Activated CD8-positive, alpha-beta memory T cell treated with anti-CD3 and anti-CD28 coated beads, Interleukin-2, amount 50 U/mL, for 24 hours (primary cell): Measurements from ENCODE around the gene SPATA33.
"Not testable (repeated sequence)": the region's sequence is repeated elsewhere in the genome, so short reads cannot be mapped to it uniquely, and the experiment has no call there.

Experiments used
- DNase-seq: peaks from one replicate; pipeline ENCODE4 v3.0.0-alpha.2; 2020; ENCODE audit errors: extremely low read depth

SPATA33 gene

GRCh38 chr16:89629827-89630610 is 27.6 kb upstream of the SPATA33 start:
- no peak for DNase-seq

DNA sequence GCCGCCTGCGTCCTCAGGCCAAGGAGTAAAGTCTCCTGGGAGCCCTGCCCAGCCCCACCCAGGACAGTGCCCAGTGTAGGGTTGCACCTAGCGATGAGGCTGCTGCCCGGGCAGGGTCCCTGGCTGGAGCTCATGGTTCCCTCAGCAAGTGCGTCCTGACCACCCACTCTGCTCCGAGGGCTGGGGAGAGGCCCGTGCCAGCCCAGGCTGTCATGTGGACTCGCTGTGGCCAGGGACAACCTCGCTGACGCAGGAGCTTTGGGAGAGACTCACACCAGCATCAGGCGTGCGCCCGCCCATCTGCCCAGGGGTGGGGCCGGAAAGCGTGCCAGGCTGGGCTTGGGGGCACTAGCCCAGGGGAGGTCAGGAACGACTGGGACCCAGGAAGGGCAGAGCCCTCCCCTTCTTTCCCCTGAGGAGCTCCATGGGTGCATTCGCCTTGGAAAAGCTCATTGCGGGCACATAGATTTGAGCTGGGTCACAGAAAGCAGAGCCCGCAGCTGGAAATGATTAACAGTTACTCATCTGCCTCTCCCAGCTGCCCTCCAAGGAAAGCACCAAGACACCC is 24.5 kb upstream of the SPATA33 start:
- DNase-seq: no peak

GRCh38 chr16:89634463-89635385 is 22.9 kb upstream of the SPATA33 start:
- not testable (repeated sequence) for DNase-seq

DNA sequence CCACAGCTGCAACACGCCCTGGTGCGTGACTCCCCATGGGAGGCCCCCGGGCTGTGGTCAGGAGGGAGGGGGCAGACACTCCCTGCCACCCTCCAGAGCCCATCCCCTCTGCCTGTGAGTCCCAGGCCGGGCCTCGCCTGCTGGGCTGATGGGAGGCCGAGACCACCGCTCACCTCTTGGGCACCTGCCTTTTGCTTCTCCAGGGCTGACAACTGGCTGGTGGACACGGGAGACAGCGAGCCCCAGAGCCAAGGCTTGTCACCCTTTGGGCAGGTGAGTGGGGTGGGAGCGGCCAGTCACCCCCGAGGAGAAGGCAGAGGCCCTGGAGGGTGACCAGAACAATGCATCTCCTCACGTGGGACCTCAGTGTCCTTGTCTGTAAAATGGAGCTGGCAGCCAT is 21.0 kb upstream of the SPATA33 start:
- no peak for DNase-seq

- no peak for DNase-seq
Measured at GRCh38 chr16:89637379-89637778, 20.3 kb upstream of the SPATA33 start.

GRCh38 chr16:89638455-89638854 is 19.2 kb upstream of the SPATA33 start:
- DNase-seq: no peak

GRCh38 chr16:89639385-89639784 is 18.3 kb upstream of the SPATA33 start:
- no peak for DNase-seq

GRCh38 chr16:89641458-89642119 is 16.0 kb upstream of the SPATA33 start:
- DNase-seq: no peak

GRCh38 chr16:89642574-89642973 is 15.1 kb upstream of the SPATA33 start:
- DNase-seq: no peak

- DNase-seq: no peak
Measured at GRCh38 chr16:89643769-89644300, 13.8 kb upstream of the SPATA33 start.

DNA sequence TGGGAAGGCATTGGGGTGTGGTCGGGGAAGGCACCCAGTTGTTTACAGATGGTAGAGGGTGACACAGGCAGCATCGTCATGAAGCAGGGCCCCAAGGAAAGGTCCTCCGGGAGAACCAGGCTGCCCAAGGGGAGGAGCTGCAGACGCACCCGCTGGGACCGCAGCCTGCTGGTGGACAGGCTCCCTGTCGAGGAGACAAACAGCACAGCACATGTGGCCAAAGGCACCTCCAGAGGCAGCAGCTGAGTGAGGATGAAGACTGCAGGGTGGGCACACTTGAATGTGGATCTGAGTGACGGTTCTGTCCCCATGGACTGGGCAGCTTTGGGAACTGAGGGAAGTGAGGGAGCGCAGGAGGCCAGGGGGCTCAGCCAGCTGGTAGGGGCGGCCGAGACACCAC is 12.5 kb upstream of the SPATA33 start:
- no peak for DNase-seq

DNA sequence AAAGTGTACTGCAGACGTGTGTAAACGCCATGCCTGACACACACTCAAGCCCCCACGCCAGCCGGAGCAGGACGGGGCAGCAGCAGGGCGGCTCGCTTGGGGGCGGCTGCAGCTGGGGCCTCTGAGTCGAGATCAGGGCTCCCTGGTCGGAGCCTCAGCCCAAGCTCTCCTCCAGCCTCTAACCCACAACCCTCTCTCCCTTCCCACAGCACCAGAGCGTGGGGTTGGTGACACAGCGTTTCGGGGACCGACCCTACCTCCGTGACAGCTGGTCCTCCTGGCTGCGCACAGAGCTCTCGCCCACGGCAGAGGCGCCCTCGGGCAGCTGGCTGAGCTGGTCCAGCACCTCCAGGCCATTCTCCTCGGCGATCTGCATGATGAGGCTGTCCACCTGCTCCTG is 11.4 kb upstream of the SPATA33 start:
- DNase-seq: no peak

DNA sequence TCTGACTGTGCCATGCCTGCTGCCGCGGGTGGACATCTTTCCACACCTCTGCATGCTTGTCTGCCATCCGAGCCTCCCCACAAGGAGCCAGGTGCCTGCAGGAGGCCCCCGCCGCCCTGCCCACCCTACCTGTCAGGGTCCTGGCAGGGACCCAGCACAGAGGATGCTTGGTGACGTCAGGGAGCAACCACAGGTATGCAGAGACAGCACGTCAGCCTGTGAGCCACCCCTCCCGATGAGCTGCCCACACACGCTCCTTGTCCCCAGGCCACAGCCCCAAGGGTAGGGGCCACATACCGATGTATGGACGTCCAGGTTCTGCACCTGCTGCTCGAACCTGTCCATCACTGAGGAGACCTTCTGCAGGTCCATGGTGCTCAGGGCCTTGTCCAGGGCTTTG is 10.7 kb upstream of the SPATA33 start:
- DNase-seq: no peak

DNA sequence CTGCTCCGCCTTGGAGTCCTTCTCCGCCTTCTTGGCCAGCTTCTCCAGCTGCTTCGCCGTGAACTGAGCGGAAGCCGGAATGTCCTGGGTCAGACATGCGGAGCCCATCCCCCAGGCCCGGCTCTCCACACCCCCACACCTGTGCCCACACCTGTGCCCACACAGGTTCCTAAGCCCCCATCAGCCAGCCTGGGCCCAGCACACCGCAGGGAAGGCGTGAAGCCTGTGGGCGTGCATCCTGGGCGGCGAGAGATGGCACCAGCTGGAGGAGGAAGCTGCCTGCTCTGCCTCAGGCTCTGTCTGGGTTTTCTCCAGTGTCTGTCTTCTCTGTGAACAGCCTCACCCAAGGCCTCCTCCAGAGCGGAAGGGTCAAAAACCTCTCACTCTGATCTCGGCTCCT is 6.1 kb upstream of the SPATA33 start:
- no peak for DNase-seq

- no peak for DNase-seq
Measured at GRCh38 chr16:89653656-89654295, 3.9 kb upstream of the SPATA33 start.

DNA sequence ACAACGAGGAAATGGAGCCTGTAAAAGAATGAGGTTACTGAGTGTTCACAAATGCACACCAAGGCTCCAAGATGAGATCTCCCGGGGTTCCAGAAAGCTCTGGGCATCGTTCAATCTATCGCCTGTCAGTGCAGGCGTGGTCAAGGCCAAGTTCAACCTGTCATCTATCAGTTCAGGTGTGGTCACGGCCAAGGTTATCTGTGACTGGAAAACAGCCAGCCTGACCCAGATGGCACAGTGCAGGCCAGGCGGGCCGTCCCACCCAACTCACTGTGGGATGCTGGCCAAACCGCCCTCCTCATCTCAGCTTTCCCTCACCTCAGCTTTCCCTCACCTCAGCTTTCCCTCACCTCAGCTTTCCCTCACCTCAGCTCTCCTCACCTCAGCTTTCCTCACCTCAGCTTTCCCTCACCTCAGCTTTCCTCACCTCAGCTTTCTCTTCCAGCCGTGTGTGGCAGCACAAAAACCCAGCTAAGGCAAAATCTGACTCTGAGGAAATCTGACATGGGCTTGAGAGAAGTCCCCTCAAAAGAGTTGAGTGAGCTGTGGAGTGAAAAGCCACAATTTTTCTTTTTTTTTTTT is 2.5 kb upstream of the SPATA33 start:
- DNase-seq: no peak

GRCh38 chr16:89656435-89657121 is 1.1 kb upstream of the SPATA33 start:
- DNase-seq: no peak

DNA sequence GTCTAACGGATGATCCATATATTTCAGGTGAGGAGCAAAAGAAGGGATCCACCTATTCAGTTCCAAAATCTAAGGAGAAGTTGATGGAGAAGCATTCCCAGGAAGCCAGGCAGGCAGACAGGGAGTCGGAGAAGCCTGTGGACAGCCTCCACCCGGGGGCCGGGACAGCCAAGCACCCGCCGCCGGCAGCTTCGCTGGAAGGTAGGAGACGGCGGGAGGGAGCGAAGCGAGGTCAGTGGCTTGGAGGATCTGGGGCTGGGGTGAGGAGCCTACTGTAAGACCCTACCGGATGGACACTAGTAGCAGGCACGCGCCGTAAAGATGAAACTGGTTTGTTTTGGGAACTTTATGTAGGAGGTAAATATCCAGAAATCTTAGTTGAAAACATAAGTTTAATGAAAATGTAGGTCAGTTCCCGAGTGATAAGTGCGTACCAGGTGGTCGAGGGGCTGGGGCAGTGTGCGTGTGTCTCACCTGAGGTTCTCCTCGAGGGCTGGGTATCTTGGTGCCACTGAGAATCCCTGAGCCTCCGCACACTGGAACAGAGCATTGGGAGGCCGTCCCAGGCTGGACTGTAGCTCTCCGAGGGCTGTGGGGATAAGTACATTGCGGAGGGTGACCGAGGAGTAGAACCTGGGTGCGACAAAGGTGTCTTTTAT is 714 bp downstream of the SPATA33 start:
- DNase-seq: no peak

DNA sequence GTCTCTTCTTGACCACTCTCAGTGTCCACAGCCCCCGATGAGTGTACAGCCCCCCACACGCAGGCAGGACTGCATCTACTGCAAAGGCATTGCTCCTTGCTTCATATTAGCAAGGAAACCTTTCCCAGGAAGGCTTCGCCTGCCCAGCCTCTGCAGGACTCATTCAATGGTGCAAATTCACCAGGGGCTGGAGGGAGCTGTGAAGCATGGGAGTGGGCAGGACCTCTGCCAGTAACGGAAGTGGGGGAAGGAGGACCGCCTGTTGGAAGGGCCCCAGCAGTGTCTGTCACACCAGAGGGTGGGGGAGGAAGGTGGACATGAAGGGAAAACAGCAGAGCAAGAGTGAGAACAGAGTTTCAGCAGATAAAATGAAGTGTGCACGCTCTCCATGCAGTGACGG is 2.5 kb downstream of the SPATA33 start:
- no peak for DNase-seq

GRCh38 chr16:89661215-89661614 is 3.6 kb downstream of the SPATA33 start:
- no peak for DNase-seq
